GM12874 (cell line): ENCODE results near the gene OR2M2.

Experiments used
- TF ChIP-seq, protein P1 (sequence below): IDR thresholded peaks from 2 replicates; pipeline ENCODE4 v1.5.1; 2011; ENCODE audit warnings: low read depth, mild to moderate bottlenecking, control low read depth, low read length, moderate library complexity; ENCODE audit not compliant: insufficient read depth

Gene OR2M2

DNA sequence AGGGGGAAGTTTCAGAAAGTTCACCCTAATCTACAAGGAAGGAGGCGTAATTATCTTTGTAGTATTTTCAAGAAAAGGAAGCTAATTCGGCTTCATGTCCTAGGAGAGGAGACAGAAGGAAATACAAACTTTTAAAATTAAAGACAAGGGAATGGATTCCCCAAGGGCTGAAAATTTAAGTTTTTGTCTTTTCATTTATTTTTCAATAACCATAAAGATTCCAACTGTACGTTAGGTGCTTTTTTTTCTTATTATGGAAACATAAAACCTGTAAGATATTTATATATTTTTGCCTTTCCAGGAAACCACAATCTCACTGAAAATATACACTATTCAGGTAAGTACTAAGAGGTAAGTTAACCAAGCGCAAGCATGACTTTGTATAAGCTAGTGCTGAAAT is 22.3 kb downstream of the OR2M2 start, which contains the start of gene OR2M3:
OR2M3 (plus strand) TSS at position 301 of the 400 bp plus-strand sequence. CDS start 5,803 bp downstream, outside the sequence.
- TF ChIP-seq, protein P1, sequence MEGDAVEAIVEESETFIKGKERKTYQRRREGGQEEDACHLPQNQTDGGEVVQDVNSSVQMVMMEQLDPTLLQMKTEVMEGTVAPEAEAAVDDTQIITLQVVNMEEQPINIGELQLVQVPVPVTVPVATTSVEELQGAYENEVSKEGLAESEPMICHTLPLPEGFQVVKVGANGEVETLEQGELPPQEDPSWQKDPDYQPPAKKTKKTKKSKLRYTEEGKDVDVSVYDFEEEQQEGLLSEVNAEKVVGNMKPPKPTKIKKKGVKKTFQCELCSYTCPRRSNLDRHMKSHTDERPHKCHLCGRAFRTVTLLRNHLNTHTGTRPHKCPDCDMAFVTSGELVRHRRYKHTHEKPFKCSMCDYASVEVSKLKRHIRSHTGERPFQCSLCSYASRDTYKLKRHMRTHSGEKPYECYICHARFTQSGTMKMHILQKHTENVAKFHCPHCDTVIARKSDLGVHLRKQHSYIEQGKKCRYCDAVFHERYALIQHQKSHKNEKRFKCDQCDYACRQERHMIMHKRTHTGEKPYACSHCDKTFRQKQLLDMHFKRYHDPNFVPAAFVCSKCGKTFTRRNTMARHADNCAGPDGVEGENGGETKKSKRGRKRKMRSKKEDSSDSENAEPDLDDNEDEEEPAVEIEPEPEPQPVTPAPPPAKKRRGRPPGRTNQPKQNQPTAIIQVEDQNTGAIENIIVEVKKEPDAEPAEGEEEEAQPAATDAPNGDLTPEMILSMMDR = no peak

DNA sequence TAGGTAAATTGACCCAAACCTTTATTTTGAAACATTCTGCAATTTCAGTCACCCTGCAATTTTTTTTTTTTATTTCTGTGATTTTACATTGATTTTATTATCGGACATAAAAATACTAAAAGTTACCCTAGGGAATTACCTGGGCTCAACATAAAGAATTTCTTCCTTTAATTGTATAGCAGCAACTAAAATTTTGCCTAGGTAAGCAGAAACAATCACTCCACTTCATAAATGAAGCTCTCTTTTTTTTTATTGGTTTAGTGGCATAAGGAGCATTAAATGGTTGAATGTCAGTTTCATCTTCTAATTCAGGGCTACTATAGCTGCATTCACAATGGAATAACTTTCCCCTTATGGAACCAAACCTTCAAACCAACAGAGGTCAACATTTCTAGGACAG is 41.3 kb downstream of the OR2M2 start:
- TF ChIP-seq, protein P1 = no peak

DNA sequence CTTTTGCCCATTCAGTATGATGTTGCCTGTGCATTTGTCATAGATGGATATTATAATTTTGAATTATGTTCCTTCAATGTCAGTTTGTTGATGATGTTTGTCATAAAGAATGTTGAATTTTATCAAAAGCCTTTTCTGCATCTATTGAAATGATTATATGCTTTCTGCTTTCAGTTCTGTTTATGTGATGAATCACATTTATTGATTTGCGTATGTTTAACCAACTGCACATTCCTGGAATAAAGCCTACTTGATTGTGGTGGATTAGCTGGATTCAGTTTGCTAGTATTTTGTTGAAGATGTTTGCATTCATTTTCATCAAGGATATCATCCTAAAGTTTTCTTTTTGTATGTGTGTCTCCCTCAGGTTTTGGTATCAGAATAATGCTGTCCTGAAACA is 50.9 kb downstream of the OR2M2 start:
- TF ChIP-seq, protein P1 = no peak

DNA sequence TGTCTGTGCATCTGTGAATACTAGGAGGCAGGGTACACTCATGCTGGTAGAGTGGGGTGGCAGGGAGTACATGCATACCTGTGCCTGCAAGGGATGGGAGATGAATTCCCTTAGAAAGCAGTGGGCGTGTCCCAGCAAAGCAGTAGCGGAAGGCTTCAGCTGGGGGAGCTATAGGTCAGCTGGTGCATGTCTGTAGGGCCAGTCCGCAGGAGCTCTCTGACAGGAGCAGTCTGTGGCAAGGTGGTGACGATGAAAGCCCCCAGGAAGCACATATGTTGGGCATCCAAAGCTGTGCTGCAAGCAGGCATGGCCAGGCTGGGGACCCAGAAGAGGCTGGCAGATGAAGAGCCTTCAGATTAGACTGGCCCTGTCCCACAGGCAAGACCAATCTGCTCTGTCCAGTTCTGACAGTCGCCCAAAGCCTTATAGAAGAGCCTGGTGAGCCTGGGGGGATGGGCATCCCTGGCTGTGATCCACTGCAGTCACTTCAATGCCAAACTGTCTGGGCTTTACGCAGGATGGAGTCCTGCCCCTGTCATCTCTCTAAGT is 54.8 kb downstream of the OR2M2 start:
- TF ChIP-seq, protein P1 = no peak
